DOHH2 (cell line): ENCODE data around the gene TMPRSS9.

Experiments used
- EZH2phosphoT487 ChIP-seq: fragments of 200-600 bp; sonication (generic); IDR thresholded peaks from 2 replicates; pipeline ENCODE4 v1.6.1; 2017; ENCODE audit warnings: borderline replicate concordance, mild to moderate bottlenecking, antibody characterized with exemption, low read length, moderate library complexity, mixed read lengths
- TF ChIP-seq, protein P1 (sequence below): fragments of 200-600 bp; sonication (generic); IDR thresholded peaks from one replicate; pipeline ENCODE4 v1.5.1; 2014; ENCODE audit warnings: antibody characterized with exemption, mild to moderate bottlenecking, low read depth, low read length; ENCODE audit not compliant: poor library complexity, severe bottlenecking

DNA sequence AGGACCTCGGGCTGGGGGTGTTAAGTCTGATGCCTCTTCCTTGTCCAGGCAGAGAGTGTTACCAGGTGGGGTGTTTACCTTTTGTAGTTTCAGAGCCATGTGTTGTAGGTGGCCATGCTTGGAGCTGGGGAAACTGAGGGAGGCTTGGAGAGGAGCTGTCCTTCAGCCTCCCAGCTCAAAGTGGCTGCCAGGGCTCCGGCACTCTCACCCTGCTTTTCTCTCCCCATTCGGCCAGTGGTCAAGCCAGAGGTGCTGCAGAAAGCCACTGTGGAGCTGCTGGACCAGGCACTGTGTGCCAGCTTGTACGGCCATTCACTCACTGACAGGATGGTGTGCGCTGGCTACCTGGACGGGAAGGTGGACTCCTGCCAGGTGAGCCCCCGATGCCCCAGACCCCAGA is 50.0 kb downstream of the TMPRSS9 start:
- TF ChIP-seq, protein P1, sequence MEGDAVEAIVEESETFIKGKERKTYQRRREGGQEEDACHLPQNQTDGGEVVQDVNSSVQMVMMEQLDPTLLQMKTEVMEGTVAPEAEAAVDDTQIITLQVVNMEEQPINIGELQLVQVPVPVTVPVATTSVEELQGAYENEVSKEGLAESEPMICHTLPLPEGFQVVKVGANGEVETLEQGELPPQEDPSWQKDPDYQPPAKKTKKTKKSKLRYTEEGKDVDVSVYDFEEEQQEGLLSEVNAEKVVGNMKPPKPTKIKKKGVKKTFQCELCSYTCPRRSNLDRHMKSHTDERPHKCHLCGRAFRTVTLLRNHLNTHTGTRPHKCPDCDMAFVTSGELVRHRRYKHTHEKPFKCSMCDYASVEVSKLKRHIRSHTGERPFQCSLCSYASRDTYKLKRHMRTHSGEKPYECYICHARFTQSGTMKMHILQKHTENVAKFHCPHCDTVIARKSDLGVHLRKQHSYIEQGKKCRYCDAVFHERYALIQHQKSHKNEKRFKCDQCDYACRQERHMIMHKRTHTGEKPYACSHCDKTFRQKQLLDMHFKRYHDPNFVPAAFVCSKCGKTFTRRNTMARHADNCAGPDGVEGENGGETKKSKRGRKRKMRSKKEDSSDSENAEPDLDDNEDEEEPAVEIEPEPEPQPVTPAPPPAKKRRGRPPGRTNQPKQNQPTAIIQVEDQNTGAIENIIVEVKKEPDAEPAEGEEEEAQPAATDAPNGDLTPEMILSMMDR: no peak
- TF ChIP-seq EZH2phosphoT487: no peak
